ENCODE data around the gene FNDC3B. TPM values are rescaled to one million over a fixed set of nuclear protein-coding genes. Genes with fewer than 3 reads are reported as not detected.

FNDC3B gene
- total and polyA plus RNA-seq, 2 donors (not counting 1 experiment from before 2014, with no cell fraction given) = 1.2 to 9.2 TPM

DNA sequence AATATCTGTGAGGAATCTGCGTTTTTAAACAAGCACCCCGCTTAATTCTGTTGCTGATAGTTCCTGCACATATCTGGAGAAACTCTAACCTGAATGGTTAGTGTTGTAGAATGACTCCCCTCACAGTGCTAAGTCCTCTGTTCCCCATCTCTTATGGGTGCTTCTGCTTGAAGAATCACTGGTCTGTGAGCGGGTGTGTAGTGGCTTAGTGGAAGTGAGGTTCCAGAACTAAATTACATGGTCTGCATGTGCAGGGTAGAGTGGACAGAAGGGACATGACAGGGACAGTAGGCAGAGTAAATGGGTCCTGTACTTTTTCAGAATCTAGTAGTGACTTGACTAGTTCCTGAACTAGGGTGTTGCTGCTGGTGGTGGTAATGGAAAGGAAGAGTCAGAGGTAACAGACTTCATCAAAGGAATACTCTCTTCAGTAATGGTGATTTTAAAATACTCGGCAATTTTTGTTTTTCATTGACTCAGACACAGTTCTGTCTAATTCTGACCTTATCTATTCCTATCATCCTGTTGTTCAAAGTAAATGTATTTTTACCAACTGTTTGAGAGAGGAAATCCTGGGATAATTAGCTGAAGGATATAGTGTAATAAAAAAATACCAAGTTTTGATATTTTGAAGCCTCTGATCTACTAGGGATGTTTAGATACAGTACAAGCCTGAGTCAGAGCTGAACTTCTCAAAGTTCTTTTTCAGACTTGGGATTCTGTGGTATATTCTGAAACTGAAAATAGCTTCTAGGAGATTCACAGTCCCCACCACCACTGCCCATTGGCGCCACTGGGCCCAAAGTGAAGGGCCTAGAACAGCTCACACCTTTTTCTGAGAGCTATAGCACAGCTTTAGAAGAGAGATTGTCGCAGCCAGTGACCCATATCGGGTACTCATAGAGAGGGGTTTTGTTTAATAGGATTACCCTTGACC is 55.5 kb downstream of the FNDC3B start:
- Mint-ChIP-seq H3K4me3 (no peak overlapping the region), H3K9me3 (ENCODE audit: insufficient read depth) (no peaks in the 10 kb centered on the region), H3K4me1 (no peaks in the 10 kb centered on the region), H3K27ac (no peak overlapping the region), H3K27me3 (peaks cover 30% of the 10 kb centered on the region)
- H3K9ac ChIP-seq (ENCODE audit: low read length) = no peak overlapping the region
- POLR2A ChIA-PET = no interaction called here
- no peaks in the 10 kb centered on the region for H3K79me2 ChIP-seq (ENCODE audit: control insufficient read depth, insufficient read depth, low read length)
- DNase-seq (no peak), ATAC-seq (ENCODE audit: low read depth) (no peak)
- intact Hi-C loops (cut with micrococcal nuclease) = no loop called here
- 100% methylated on average over 1 of the region's 7 CpGs for WGBS (ENCODE audit: insufficient coverage)
- H3K27ac ChIP-seq (ENCODE audit: low read length in 2 of 2) = no peak overlapping the region
- H2AFZ ChIP-seq (ENCODE audit: insufficient read depth, low read depth, low read length, poor library complexity, severe bottlenecking) = no peak overlapping the region
- no peaks in the 10 kb centered on the region for H3K36me3 ChIP-seq (replicated peaks in 1 of 2; ENCODE audit: control extremely low read depth in 1 of 2, control insufficient read depth in 1 of 2, extremely low read depth in 1 of 2, insufficient read depth in 2 of 2, low read length in 1 of 2)
- no peak overlapping the region for H3K4me2 ChIP-seq (replicated peaks; ENCODE audit: low read depth, low read length, poor library complexity, severe bottlenecking)
- no peak overlapping the region for H3K4me3 ChIP-seq (ENCODE audit: control extremely low read depth in 1 of 5, extremely low read depth in 1 of 5, insufficient read depth in 1 of 5, low read depth in 2 of 5, low read length in 4 of 5)
- CTCF ChIA-PET = no interaction called here
- H3K4me1 ChIP-seq (ENCODE audit: control insufficient read depth in 2 of 2, insufficient read depth in 2 of 2, low read length in 2 of 2) = no peaks in the 10 kb centered on the region
- H4K20me1 ChIP-seq (ENCODE audit: control insufficient read depth, insufficient read depth, low read length, poor library complexity, severe bottlenecking) = no peaks in the 10 kb centered on the region
- peaks cover 0 to 15% (median 3%) of the 10 kb centered on the region in 4 experiments for H3K27me3 ChIP-seq (replicated peaks in 1 of 4; ENCODE audit: control extremely low read depth in 1 of 4, control insufficient read depth in 3 of 4, insufficient read depth in 4 of 4, low read length in 3 of 4)
- no peak for TF ChIP-seq EZH2 (IDR thresholded peaks at IDR 0.05; ENCODE audit: borderline replicate concordance, insufficient read depth, low read depth, low read length, poor library complexity, severe bottlenecking)
- TF ChIP-seq, protein P1, sequence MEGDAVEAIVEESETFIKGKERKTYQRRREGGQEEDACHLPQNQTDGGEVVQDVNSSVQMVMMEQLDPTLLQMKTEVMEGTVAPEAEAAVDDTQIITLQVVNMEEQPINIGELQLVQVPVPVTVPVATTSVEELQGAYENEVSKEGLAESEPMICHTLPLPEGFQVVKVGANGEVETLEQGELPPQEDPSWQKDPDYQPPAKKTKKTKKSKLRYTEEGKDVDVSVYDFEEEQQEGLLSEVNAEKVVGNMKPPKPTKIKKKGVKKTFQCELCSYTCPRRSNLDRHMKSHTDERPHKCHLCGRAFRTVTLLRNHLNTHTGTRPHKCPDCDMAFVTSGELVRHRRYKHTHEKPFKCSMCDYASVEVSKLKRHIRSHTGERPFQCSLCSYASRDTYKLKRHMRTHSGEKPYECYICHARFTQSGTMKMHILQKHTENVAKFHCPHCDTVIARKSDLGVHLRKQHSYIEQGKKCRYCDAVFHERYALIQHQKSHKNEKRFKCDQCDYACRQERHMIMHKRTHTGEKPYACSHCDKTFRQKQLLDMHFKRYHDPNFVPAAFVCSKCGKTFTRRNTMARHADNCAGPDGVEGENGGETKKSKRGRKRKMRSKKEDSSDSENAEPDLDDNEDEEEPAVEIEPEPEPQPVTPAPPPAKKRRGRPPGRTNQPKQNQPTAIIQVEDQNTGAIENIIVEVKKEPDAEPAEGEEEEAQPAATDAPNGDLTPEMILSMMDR (IDR thresholded peaks at IDR 0.05) = no peak
- H3K9me3 ChIP-seq (ENCODE audit: control extremely low read depth in 1 of 3, control insufficient read depth in 2 of 3, insufficient read depth in 1 of 3, low read length in 2 of 3) = peaks cover 0 to 2% (median 2%) of the 10 kb centered on the region in 3 donors

DNA sequence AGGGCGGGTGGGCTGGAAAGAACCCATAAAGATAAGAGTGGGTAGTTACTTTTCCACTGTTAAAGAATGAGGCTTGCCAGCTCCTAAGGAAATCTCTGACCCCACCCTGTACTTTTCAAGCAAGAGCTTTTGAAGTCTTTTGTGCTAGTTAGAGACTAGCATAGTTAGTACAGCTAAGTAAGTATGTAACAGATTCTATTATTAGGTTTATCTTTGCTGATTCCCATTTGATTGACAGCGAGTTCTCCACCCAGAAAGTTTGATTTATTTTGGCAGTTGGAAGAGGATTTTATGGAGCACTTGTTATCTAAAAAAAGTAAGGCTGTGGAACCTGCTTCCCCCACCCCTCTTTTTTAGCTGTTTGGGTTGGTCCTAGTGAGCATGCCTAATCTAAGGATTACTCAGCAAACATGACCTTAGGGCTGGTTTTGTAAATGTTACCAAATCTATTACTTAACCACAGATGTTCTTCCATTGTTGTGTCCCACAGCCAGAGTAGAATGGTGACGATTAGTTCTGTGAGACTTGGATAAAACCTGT is 57.6 kb downstream of the FNDC3B start:
- intact Hi-C loops (cut with micrococcal nuclease) = no loop called here
- no peak overlapping the region for H3K27ac ChIP-seq (ENCODE audit: low read length in 2 of 2)
- no peaks in the 10 kb centered on the region for H3K36me3 ChIP-seq (replicated peaks in 1 of 2; ENCODE audit: control extremely low read depth in 1 of 2, control insufficient read depth in 1 of 2, extremely low read depth in 1 of 2, insufficient read depth in 2 of 2, low read length in 1 of 2)
- 100% methylated on average over 1 of the region's 3 CpGs for WGBS (ENCODE audit: insufficient coverage)
- H3K79me2 ChIP-seq (ENCODE audit: control insufficient read depth, insufficient read depth, low read length) = no peaks in the 10 kb centered on the region
- no peak overlapping the region for H3K9ac ChIP-seq (ENCODE audit: low read length)
- Mint-ChIP-seq H3K4me3 (no peak overlapping the region), H3K27ac (no peak overlapping the region), H3K4me1 (peaks cover under 1% of the 10 kb centered on the region), H3K9me3 (ENCODE audit: insufficient read depth) (no peaks in the 10 kb centered on the region), H3K27me3 (peaks cover 41% of the 10 kb centered on the region)
- ChIA-PET POLR2A (no interaction called here), CTCF (no interaction called here)
- no peak overlapping the region for H2AFZ ChIP-seq (ENCODE audit: insufficient read depth, low read depth, low read length, poor library complexity, severe bottlenecking)
- H3K9me3 ChIP-seq (ENCODE audit: control extremely low read depth in 1 of 3, control insufficient read depth in 2 of 3, insufficient read depth in 1 of 3, low read length in 2 of 3) = peaks cover 0 to 2% (median 2%) of the 10 kb centered on the region in 3 donors
- no peaks in the 10 kb centered on the region for H3K4me1 ChIP-seq (ENCODE audit: control insufficient read depth in 2 of 2, insufficient read depth in 2 of 2, low read length in 2 of 2)
- TF ChIP-seq EZH2 (IDR thresholded peaks at IDR 0.05; ENCODE audit: borderline replicate concordance, insufficient read depth, low read depth, low read length, poor library complexity, severe bottlenecking) = no peak
- TF ChIP-seq, protein P1 (IDR thresholded peaks at IDR 0.05) = no peak
- no peak for ATAC-seq (ENCODE audit: low read depth)
- H3K4me2 ChIP-seq (replicated peaks; ENCODE audit: low read depth, low read length, poor library complexity, severe bottlenecking) = no peak overlapping the region
- no peak for DNase-seq
- peaks cover 0 to 28% (median 7%) of the 10 kb centered on the region in 4 experiments for H3K27me3 ChIP-seq (replicated peaks in 1 of 4; ENCODE audit: control extremely low read depth in 1 of 4, control insufficient read depth in 3 of 4, insufficient read depth in 4 of 4, low read length in 3 of 4)
- H3K4me3 ChIP-seq (ENCODE audit: control extremely low read depth in 1 of 5, extremely low read depth in 1 of 5, insufficient read depth in 1 of 5, low read depth in 2 of 5, low read length in 4 of 5) = no peak overlapping the region
- no peaks in the 10 kb centered on the region for H4K20me1 ChIP-seq (ENCODE audit: control insufficient read depth, insufficient read depth, low read length, poor library complexity, severe bottlenecking)

All from B cell (primary cell).